ENCODE data around the gene CDAN1. TPM values are rescaled to one million over a fixed set of nuclear protein-coding genes. Genes with fewer than 3 reads are reported as not detected.

The CDAN1 gene
- total RNA-seq, 6 experiments from 2014 or later = 12.4 to 17.7 (median 16.0) TPM

GRCh38 chr15:42692997-42693396 lies 43.9 kb downstream of the CDAN1 start:
- Mint-ChIP-seq H3K4me1 (ENCODE audit: low read depth) (no peaks in the 10 kb centered on the region; the same call in 1 of the 2 replicates), H3K36me3 (ENCODE audit: low read depth) (0 out of 2 replicates have a peak, but pooled peaks cover under 1% of the 10 kb centered on the region), H3K9me3 (no peaks in the 10 kb centered on the region), H3K27me3 (ENCODE audit: insufficient read depth) (no peaks in the 10 kb centered on the region; the same call in 1 of the 2 replicates), H3K4me3 (no peak overlapping the region), H3K27ac (no peak overlapping the region)
- no peak for DNase-seq
- TF ChIP-seq CTCF (IDR thresholded peaks at IDR 0.05) = no peak

- Mint-ChIP-seq H3K4me1 (ENCODE audit: low read depth) (no peaks in the 10 kb centered on the region; the same call in 1 of the 2 replicates), H3K27me3 (ENCODE audit: insufficient read depth) (no peaks in the 10 kb centered on the region; the same call in 1 of the 2 replicates), H3K36me3 (ENCODE audit: low read depth) (0 out of 2 replicates have a peak, but pooled peaks cover 5% of the 10 kb centered on the region), H3K9me3 (no peaks in the 10 kb centered on the region), H3K27ac (no peak overlapping the region), H3K4me3 (no peak overlapping the region)
- no peak for DNase-seq
- no peak for TF ChIP-seq CTCF (IDR thresholded peaks at IDR 0.05)
Measured at GRCh38 chr15:42692536-42692935, 44.4 kb downstream of the CDAN1 start.

- Mint-ChIP-seq H3K27me3 (ENCODE audit: insufficient read depth) (no peaks in the 10 kb centered on the region; the same call in 1 of the 2 replicates), H3K27ac (no peak overlapping the region), H3K9me3 (no peaks in the 10 kb centered on the region), H3K4me1 (ENCODE audit: low read depth) (no peaks in the 10 kb centered on the region; the same call in 1 of the 2 replicates), H3K36me3 (ENCODE audit: low read depth) (peaks cover 11% of the 10 kb centered on the region; the same call in 1 of the 2 replicates), H3K4me3 (no peak overlapping the region)
- TF ChIP-seq CTCF (IDR thresholded peaks at IDR 0.05) = no peak
- DNase-seq = no peak
Measured at GRCh38 chr15:42691770-42692169, 45.2 kb downstream of the CDAN1 start.

GRCh38 chr15:42691308-42691707 lies 45.6 kb downstream of the CDAN1 start:
- DNase-seq = no peak
- H3K27ac Mint-ChIP-seq = no peak overlapping the region
- no peaks in the 10 kb centered on the region; the same call in 1 of the 2 replicates for H3K27me3 Mint-ChIP-seq (ENCODE audit: insufficient read depth)
- peaks cover 14% of the 10 kb centered on the region for H3K36me3 Mint-ChIP-seq (ENCODE audit: low read depth)
- H3K4me1 Mint-ChIP-seq (ENCODE audit: low read depth) = no peaks in the 10 kb centered on the region; the same call in 1 of the 2 replicates
- H3K4me3 Mint-ChIP-seq = no peak overlapping the region
- H3K9me3 Mint-ChIP-seq = no peaks in the 10 kb centered on the region
- no peak for TF ChIP-seq CTCF (IDR thresholded peaks at IDR 0.05)

- H3K36me3 Mint-ChIP-seq (ENCODE audit: low read depth) = peaks cover 27% of the 10 kb centered on the region
- H3K27ac Mint-ChIP-seq = no peak overlapping the region
- no peaks in the 10 kb centered on the region for H3K9me3 Mint-ChIP-seq
- no peaks in the 10 kb centered on the region; the same call in 1 of the 2 replicates for H3K4me1 Mint-ChIP-seq (ENCODE audit: low read depth)
- no peak for DNase-seq
- no peaks in the 10 kb centered on the region; the same call in 1 of the 2 replicates for H3K27me3 Mint-ChIP-seq (ENCODE audit: insufficient read depth)
- no peak overlapping the region for H3K4me3 Mint-ChIP-seq
- TF ChIP-seq CTCF (IDR thresholded peaks at IDR 0.05) = no peak
Measured at GRCh38 chr15:42688301-42688700, 48.6 kb downstream of the CDAN1 start.

Measured in HFFc6 (cell line).